Erythroblast (primary cell): ENCODE measurements around the gene RMND1.
"Not testable (repeated sequence)": the region's sequence is repeated elsewhere in the genome, so short reads cannot be mapped to it uniquely, and the experiment has no call there.

Experiments
- GATA1 ChIP-seq: IDR thresholded peaks from 2 replicates; pipeline ENCODE4 v1.6.1; 2011; ENCODE audit warnings: low read depth, mild to moderate bottlenecking, control low read depth, low read length, moderate library complexity
- POLR2A ChIP-seq: IDR thresholded peaks from 2 replicates; pipeline ENCODE4 v1.6.1; 2011; ENCODE audit warnings: mild to moderate bottlenecking, low read length

DNA sequence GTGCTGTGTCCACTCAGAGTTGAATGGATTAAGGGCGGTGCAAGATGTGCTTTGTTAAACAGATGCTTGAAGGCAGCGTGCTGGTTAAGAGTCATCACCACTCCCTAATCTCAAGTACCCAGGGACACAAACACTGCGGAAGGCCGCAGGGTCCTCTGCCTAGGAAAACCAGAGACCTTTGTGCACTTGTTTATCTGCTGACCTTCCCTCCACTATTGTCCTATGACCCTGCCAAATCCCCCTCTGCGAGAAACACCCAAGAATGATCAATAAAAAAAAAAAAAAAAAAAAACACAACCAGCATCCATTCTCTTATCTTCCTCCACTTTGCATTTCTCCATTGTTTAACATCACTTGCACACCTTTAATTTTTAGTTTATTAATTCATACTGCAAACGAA lies 998 bp downstream of the RMND1 start:
- TF ChIP-seq POLR2A, GATA1: not testable (repeated sequence)
